GM12878 (cell line): ENCODE data around the gene PARP16.

Experiments
- BCL11A ChIP-seq: IDR thresholded peaks from 2 replicates; pipeline ENCODE4 v1.6.1; 2011; ENCODE audit warnings: low read depth, low read length
- BHLHE40 ChIP-seq, 2 experiments: fragments of 450-650 bp in 1 of 2; IDR thresholded peaks; 2 replicates each; pipeline ENCODE4 v1.6.1; 2011 to 2017; ENCODE audit warnings: low read depth in 2 of 2, borderline replicate concordance in 1 of 2, improper control_type of control experiment in 1 of 2, low read length in 1 of 2, mild to moderate bottlenecking in 1 of 2
- CREM ChIP-seq: IDR thresholded peaks from 2 replicates; pipeline ENCODE4 v1.6.1; 2014; ENCODE audit warnings: antibody characterized with exemption, low read depth
- CTCF ChIP-seq, 3 experiments: IDR thresholded peaks in 2 of 3; conservative IDR thresholded peaks in 1 of 3; 2 replicates each; pipeline ENCODE4 v1.5.1; 2011; ENCODE audit warnings: low read depth in 3 of 3, low read length in 3 of 3, mild to moderate bottlenecking in 3 of 3, control low read depth in 2 of 3, moderate library complexity in 2 of 3, inconsistent platforms in 1 of 3, mixed read lengths in 1 of 3; ENCODE audit not compliant: control insufficient read depth in 2 of 3, insufficient read depth in 1 of 3; ENCODE audit errors: extremely low read depth in 1 of 3
- EP300 ChIP-seq, 2 experiments: fragments of 150-350 bp in 1 of 2; IDR thresholded peaks; 2 replicates each; pipeline ENCODE4 v1.6.1; 2011 to 2012; ENCODE audit warnings: low read depth in 2 of 2, low read length in 2 of 2, borderline replicate concordance in 1 of 2, improper control_type of control experiment in 1 of 2, inconsistent platforms in 1 of 2; ENCODE audit not compliant: control insufficient read depth in 1 of 2
- FOXK2 ChIP-seq: fragments of 450-650 bp; IDR thresholded peaks from 2 replicates; pipeline ENCODE4 v1.6.1; 2017; ENCODE audit warnings: mild to moderate bottlenecking, moderate library complexity
- KAT2A ChIP-seq: conservative IDR thresholded peaks from 2 replicates; pipeline ENCODE4 v1.6.1; 2011; ENCODE audit warnings: low read depth, low read length; ENCODE audit not compliant: control insufficient read depth
- POLR2A ChIP-seq: IDR thresholded peaks from 2 replicates; pipeline ENCODE4 v1.6.1; 2011; ENCODE audit warnings: low read depth, mild to moderate bottlenecking, low read length
- RAD21 ChIP-seq: IDR thresholded peaks from 2 replicates; pipeline ENCODE4 v1.6.1; 2011; ENCODE audit warnings: mild to moderate bottlenecking, low read depth, low read length, moderate library complexity; ENCODE audit not compliant: insufficient read depth
- SMARCA5 ChIP-seq: fragments of 450-650 bp; IDR thresholded peaks from 2 replicates; pipeline ENCODE4 v1.6.1; 2017; ENCODE audit warnings: mild to moderate bottlenecking
- USF2 ChIP-seq: IDR thresholded peaks from 2 replicates; pipeline ENCODE4 v1.6.1; 2011; ENCODE audit warnings: low read depth, low read length, improper control_type of control experiment, borderline replicate concordance

GRCh38 chr15:65215496-65215895, 71.2 kb downstream of the PARP16 start:
- TF ChIP-seq CREM (no peak), BCL11A (no peak), POLR2A (no peak), BHLHE40 (IDR thresholded peaks at IDR 0.05; ENCODE audit: borderline replicate concordance in 1 of 2, low read depth in 2 of 2, low read length in 1 of 2) (no peak), KAT2A (no peak), USF2 (no peak), SMARCA5 (no peak), FOXK2 (no peak), EP300 (IDR thresholded peaks at IDR 0.05; ENCODE audit: borderline replicate concordance in 1 of 2, control insufficient read depth in 1 of 2, low read depth in 2 of 2, low read length in 2 of 2) (no peak), RAD21 (no peak), CTCF (IDR thresholded peaks at IDR 0.05 in 2 of 3, conservative IDR thresholded peaks at IDR 0.05 in 1 of 3; ENCODE audit: control insufficient read depth in 2 of 3, extremely low read depth in 1 of 3, insufficient read depth in 1 of 3, low read depth in 3 of 3, low read length in 3 of 3) (no peak)
